GM19468 (cell line): Measurements from ENCODE around the gene CYP46A1.

Experiments used
- ATAC-seq: cut with Tn5 transposase; IDR thresholded peaks from one replicate; pipeline ENCODE4 v1.9.1; 2021; ENCODE audit warnings: mild to moderate bottlenecking, moderate library complexity, moderate number of reproducible peaks; ENCODE audit not compliant: unreplicated experiment; ENCODE audit errors: extremely low read depth

Gene CYP46A1

GRCh38 chr14:99672506-99673304, 11.4 kb upstream of the CYP46A1 start:
- ATAC-seq: no peak

GRCh38 chr14:99673305-99674063, 10.6 kb upstream of the CYP46A1 start:
- ATAC-seq: no peak

- no peak for ATAC-seq
These were observed 9.9 kb upstream of the CYP46A1 start for GRCh38 chr14:99674064-99674650.

- no peak for ATAC-seq
These were observed 9.2 kb upstream of the CYP46A1 start for GRCh38 chr14:99674776-99675381.

GRCh38 chr14:99675382-99675835, 8.7 kb upstream of the CYP46A1 start:
- no peak for ATAC-seq

GRCh38 chr14:99675951-99676350, 8.1 kb upstream of the CYP46A1 start:
- ATAC-seq: no peak

DNA sequence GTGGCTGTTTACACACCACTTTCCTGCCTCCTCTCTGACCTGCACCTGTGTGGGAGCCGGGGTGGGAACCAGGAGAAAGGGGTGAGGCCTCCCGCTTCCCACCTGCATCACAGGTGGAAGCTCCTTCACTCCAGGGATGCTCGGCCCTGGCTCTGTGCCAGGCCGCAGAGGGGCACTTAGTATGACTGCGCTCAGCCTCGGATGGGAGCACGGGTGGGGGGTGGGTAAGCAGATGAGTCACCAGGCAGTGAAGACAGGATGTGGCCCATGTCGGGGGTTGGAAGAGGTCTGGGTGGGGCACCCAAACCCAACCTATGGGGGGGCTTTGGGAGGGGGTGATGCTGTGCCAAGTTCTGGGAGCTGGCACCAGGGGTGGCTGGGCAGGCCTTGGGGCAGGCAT, 7.4 kb upstream of the CYP46A1 start:
- no peak for ATAC-seq

- no peak for ATAC-seq
These were observed 6.6 kb upstream of the CYP46A1 start for GRCh38 chr14:99677231-99678140.

DNA sequence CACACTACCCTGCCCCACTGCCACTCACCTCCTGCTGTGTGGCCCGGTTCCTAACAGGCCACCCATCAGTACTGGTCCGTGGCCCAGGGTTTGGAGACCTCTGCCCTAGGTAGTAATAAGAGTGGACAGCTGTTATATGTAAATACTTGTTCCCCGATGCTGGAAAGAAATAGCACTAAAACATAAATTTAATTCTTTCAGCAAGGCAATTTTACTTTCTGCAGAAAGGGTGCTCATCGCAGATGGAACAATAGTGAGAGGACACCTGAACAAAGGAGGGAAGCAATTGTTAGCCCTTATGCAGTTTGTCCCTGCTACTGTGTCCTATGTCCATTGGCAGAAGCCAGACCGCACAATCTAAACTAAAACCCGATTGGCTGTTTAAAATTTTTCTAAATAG, 5.9 kb upstream of the CYP46A1 start:
- ATAC-seq: no peak

DNA sequence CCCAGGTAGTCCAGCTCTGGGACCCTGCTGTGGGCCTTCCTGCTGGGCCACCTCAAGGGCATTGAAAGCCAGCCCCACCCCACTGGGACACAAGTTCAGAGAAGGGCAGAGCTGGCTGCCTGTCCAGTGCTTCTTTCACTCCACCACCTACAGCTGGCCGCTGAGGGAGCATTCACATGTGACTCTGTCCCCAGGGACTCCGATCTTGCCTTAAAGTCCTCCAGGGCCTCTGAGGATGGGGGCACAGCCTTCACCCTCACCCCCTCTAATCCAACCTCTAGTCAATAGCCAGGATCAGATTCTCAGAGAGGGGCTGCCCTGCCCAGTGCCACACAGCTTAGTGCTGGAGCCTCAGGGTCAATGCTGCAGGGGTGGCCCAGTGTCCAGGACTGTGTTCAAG, 5.0 kb upstream of the CYP46A1 start:
- ATAC-seq: no peak

DNA sequence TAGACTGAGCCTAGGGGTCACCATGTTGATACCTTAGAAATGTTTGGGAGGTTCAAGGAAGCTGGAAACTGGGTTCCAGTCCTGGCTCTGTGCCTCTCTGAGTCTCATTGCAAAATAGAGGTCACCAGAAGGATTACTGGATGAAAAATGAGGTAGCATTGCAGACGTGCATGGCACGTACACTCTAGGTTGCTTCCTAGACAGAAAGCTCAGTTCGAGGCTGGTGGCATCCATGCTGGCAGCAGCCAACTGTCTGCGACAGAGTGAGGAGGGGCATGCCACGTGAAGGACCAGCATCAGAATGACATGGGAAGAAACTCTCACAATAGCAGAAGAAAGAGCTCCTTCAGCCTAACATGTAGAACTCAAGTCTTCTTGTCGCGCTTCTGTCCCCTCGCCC, 4.6 kb upstream of the CYP46A1 start:
- no peak for ATAC-seq

DNA sequence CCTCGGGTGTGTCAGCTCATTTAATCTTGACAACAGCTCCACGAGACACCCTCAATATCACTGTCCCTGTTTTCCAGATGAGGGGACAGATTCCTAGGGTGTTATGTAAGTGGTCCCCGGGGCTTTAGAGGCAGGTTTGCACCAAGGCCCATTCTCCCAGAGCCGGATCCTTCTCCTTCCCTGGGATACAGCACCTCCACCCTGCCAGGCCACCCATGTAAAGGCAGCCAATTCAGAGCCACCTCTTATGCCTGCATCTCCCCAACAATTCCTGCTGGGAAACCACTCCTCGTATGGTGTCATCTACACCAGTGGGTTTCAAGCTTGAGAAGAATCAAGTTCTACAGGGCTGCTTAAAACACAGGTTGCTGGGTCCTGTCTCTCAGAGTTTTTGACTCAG, 4.1 kb upstream of the CYP46A1 start:
- ATAC-seq: no peak

DNA sequence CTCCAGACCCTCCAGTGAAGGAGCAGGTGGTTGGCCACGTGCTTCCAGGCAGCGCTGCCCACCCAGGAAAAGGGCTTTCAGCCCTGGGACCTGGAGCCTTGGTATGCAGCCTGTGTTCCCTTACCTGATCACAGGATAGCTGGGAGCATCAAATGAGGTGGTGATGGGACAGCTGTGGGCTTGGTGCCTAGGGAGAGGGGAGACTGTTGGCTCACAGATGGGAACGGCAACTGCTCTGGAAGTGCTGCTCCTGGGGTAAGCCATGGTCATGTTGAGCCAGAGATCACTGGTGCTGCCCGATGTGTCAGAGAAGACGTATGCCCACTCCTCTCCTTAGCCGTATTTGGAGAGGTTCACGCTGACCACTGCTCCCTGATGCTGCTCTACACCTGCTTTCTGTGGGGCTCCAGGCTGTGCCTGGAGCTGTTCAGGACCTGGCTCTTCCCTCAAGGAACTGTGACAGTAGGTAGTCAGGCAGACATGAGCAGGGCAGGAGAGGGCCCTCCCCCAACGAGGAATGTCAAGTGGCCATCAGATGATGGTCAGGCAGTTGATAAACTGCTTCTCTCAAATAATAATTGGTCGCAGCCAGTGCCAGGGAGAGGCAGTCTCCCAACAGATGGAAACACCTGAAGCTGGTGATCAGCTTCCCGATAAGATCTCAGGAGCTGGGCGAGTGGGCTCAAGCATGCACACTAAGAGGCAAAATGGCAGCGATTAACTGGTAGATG, 2.8 kb upstream of the CYP46A1 start:
- ATAC-seq: no peak

GRCh38 chr14:99681832-99682148, 2.3 kb upstream of the CYP46A1 start:
- no peak for ATAC-seq

- ATAC-seq: no peak
These were observed 1.1 kb upstream of the CYP46A1 start for GRCh38 chr14:99682809-99683618.

DNA sequence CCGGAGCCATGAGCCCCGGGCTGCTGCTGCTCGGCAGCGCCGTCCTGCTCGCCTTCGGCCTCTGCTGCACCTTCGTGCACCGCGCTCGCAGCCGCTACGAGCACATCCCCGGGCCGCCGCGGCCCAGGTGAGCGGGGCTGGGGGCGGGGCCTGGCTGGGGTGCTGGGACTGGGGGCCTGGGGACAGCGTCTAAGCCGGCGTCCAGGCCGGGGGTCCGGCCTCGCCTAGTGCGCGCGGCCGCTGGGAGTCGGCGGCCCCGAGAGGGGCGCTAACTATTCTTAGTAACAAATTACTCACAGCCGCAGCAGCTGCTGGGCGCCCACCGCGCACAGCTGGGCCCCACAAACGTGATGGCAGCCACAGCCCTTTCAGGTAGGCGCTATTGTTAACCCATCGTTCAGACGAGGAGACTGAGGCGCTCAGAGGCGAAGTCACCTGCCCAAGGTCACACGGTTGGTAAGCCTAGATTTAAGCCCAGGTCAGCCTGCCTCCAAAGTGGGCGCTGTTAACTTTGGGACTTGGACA, 374 bp downstream of the CYP46A1 start:
- peak; percentile 14 for ATAC-seq

DNA sequence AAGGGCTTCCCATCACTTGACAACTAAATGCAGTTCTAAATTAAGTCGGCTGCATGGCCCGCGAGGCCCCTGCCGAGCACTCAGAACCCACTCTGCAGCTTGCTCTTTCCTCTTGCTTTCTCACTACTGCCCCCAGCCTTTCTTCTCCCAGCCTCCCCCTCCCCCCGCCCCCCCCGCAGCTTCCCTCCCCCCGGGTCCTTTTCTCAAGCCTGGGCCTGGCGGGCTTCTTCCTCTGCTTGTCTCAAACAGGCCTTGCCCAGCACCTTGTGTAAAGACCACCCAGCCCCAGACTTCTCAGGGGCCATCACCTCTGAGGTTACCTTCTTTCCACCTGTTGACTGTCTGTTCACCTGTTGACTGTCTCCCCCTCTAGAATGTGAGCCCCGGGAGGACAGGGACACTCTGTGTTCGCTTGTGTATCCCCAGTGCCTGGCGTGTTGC, 1.1 kb downstream of the CYP46A1 start:
- ATAC-seq: no peak

DNA sequence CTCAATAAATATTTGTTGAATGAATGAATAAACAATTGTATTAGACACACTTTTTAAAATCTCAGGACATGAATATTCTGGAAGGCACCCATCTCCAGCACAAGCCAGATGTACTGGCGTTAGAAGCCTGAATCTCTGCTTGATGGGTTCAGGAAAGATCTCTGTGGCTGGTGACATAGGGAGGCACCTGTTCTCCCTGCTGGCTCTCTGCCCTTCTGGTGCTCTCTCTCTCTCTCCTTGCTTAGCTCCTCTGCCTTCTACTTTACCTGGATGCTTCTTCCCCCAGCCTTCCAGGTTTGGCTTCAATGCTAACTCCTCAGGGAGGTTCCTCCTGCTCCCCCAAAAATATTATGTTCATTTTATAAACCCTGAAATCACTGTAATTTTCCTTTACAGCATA, 1.5 kb downstream of the CYP46A1 start:
- ATAC-seq: no peak
